ENCODE data around the gene TTC7B. TPM values are rescaled to one million over a fixed set of nuclear protein-coding genes. Genes with fewer than 3 reads are reported as not detected.

TTC7B gene
- total and polyA plus RNA-seq, 2 of the 8 experiments (the other 6 are each of a cell fraction or from before 2014, with no cell fraction given): 23.7 to 34.0 TPM

GRCh38 chr14:90687680-90688079 is 128.6 kb downstream of the TTC7B start:
- no peaks in the 10 kb centered on the region for H4K20me1 ChIP-seq (replicated peaks in 1 of 2; ENCODE audit: control insufficient read depth in 1 of 2, insufficient read depth in 2 of 2, low read length in 2 of 2)
- DNase-seq (ENCODE audit: low read depth in 1 of 2, low spot score in 2 of 2) (no peak), FAIRE-seq (no peak)
- H2BK120ac ChIP-seq (replicated peaks; ENCODE audit: low read depth, low read length): no peak overlapping the region
- no peak overlapping the region for H3K27ac ChIP-seq (ENCODE audit: low read depth, low read length)
- H3K36me3 ChIP-seq (ENCODE audit: control insufficient read depth in 2 of 4, insufficient read depth in 4 of 4, low read length in 3 of 4): no peaks in the 10 kb centered on the region
- 87% methylated on average over 5 of the region's 5 CpGs; no CpG with 5 or more reads in 1 of the 2 experiments for WGBS, 2 experiments (ENCODE audit: extremely low coverage in 1 of 2, insufficient coverage in 1 of 2, insufficient read length in 1 of 2, insufficient replicate concordance in 2 of 2, low coverage in 1 of 2, low lambda C conversion rate in 2 of 2, missing lambda C conversion rate in 1 of 2)
- H4K91ac ChIP-seq (replicated peaks; ENCODE audit: insufficient read length, low read length): no peak overlapping the region
- no peak overlapping the region for H3K56ac ChIP-seq (replicated peaks; ENCODE audit: insufficient read length, low read depth, low read length)
- POLR2A ChIA-PET (ENCODE audit: partially characterized antibody): no interaction called here
- no peak overlapping the region for H2BK15ac ChIP-seq (ENCODE audit: low read length)
- no peaks in the 10 kb centered on the region for H3K79me2 ChIP-seq (ENCODE audit: control insufficient read depth in 1 of 2, insufficient read depth in 2 of 2, low read length in 2 of 2)
- H3K4me3 ChIP-seq (ENCODE audit: extremely low read depth in 1 of 4, insufficient read depth in 2 of 4, low read depth in 3 of 4, low read length in 4 of 4): no peak overlapping the region
- no peak for TF ChIP-seq CTBP2 (IDR thresholded peaks at IDR 0.05; ENCODE audit: borderline replicate concordance, insufficient read depth, insufficient read length, low read length)
- no peak for TF ChIP-seq CHD2 (IDR thresholded peaks at IDR 0.05; ENCODE audit: low read length)
- TF ChIP-seq FOSL1 (IDR thresholded peaks at IDR 0.05; ENCODE audit: insufficient read depth, low read depth, low read length): no peak
- no peak for TF ChIP-seq EP300 (IDR thresholded peaks at IDR 0.05; ENCODE audit: borderline replicate concordance in 1 of 2, low read depth in 2 of 2, low read length in 2 of 2)
- TF ChIP-seq MAX (IDR thresholded peaks at IDR 0.05): no peak
- no peak for TF ChIP-seq BCL11A (IDR thresholded peaks at IDR 0.05; ENCODE audit: low read depth in 2 of 2, low read length in 2 of 2)
- TF ChIP-seq KDM5A (IDR thresholded peaks at IDR 0.05; ENCODE audit: low read length): no peak
- no peak for TF ChIP-seq POU5F1 (IDR thresholded peaks at IDR 0.05; ENCODE audit: low read depth, low read length)
- TF ChIP-seq TCF12 (IDR thresholded peaks at IDR 0.05; ENCODE audit: low read depth, low read length): no peak
- TF ChIP-seq EGR1 (IDR thresholded peaks at IDR 0.05; ENCODE audit: borderline replicate concordance, low read depth, low read length): no peak
- no peak for TF ChIP-seq TBP (IDR thresholded peaks at IDR 0.05; ENCODE audit: low read depth, low read length)
- TF ChIP-seq JUND (IDR thresholded peaks at IDR 0.05; ENCODE audit: low read length): no peak
- no peak for TF ChIP-seq JUN (IDR thresholded peaks at IDR 0.05; ENCODE audit: low read depth, low read length)
- no peak for TF ChIP-seq TEAD4 (IDR thresholded peaks at IDR 0.05; ENCODE audit: low read depth, low read length)
- no peak overlapping the region for H3K18ac ChIP-seq (ENCODE audit: extremely low read depth, low read length)
- H3K9me3 ChIP-seq (ENCODE audit: insufficient read depth in 2 of 2, low read depth in 1 of 2, low read length in 1 of 2): no peaks in the 10 kb centered on the region
- no peak overlapping the region for H2BK12ac ChIP-seq (ENCODE audit: low read depth, low read length)
- no peak overlapping the region for H3K9ac ChIP-seq (replicated peaks in 1 of 4; ENCODE audit: extremely low read depth in 1 of 4, low read depth in 3 of 4, low read length in 3 of 4)
- no peaks in the 10 kb centered on the region for H3K4me1 ChIP-seq (replicated peaks in 1 of 4; ENCODE audit: control insufficient read depth in 3 of 4, insufficient read depth in 4 of 4, low read length in 3 of 4)
- H3K27me3 ChIP-seq (replicated peaks in 1 of 4; ENCODE audit: control insufficient read depth in 3 of 4, extremely low read depth in 1 of 4, insufficient read depth in 3 of 4, low read length in 3 of 4): no peaks in the 10 kb centered on the region
- H4K5ac ChIP-seq (ENCODE audit: insufficient read length, low read depth, low read length): no peak overlapping the region
- no peak overlapping the region for H2AK5ac ChIP-seq (ENCODE audit: low read depth, low read length)
- no peak overlapping the region for H2BK20ac ChIP-seq (ENCODE audit: low read length)
- no peaks in the 10 kb centered on the region for H3K23me2 ChIP-seq (ENCODE audit: low read depth, low read length)
- H3K4me2 ChIP-seq (ENCODE audit: insufficient read depth in 1 of 2, low read depth in 2 of 2, low read length in 2 of 2): no peak overlapping the region
- no peak overlapping the region for H2BK5ac ChIP-seq (ENCODE audit: low read depth, low read length)
- no peak overlapping the region for H4K8ac ChIP-seq (ENCODE audit: extremely low read depth, insufficient read depth, low read length)
- no peak overlapping the region for H2AFZ ChIP-seq (ENCODE audit: low read length)
- no peak overlapping the region for H3K23ac ChIP-seq (ENCODE audit: insufficient read length)
- CTCF ChIA-PET (ENCODE audit: partially characterized antibody): interaction anchor here (0.8 to 3.5 kb wide), 4 partner anchors 10 to 378 kb away, joined by 3 to 13 read pairs (median 3); no protein-coding TSS in a partner anchor
- no peaks in the 10 kb centered on the region for H3K79me1 ChIP-seq (ENCODE audit: low read depth, low read length)
- no peak overlapping the region for H3K4ac ChIP-seq (replicated peaks; ENCODE audit: insufficient read length, low read depth, low read length)
- H3K14ac ChIP-seq (ENCODE audit: insufficient read length): no peak overlapping the region
